Small intestine (tissue), 7 donors: ENCODE data around the gene STARD13. TPM values are rescaled to one million over a fixed set of nuclear protein-coding genes. Genes with fewer than 3 reads are reported as not detected.

Experiments used
- DNase-seq, 2 donors: peaks; one replicate each; pipeline versions ENCODE4 v3.0.0 to v3.0.0-alpha.2; 2013
- FAIRE-seq: peaks from 2 replicates; lab custom pipeline; 2012; peaks lifted over from hg19 to GRCh38; lab: Jason Lieb, UNC
- H3K27ac ChIP-seq, 3 donors: one replicate each; pipeline ENCODE4 v1.5.1; 2013; ENCODE audit warnings: low read length in 2 of 3, mild to moderate bottlenecking in 2 of 3, control low read depth in 1 of 3, inconsistent platforms in 1 of 3, low read depth in 1 of 3, moderate library complexity in 1 of 3
- H3K27me3 ChIP-seq, 3 donors: one replicate each; pipeline ENCODE4 v1.6.1; 2013; ENCODE audit warnings: low read length in 3 of 3, inconsistent platforms in 1 of 3; ENCODE audit not compliant: control insufficient read depth in 3 of 3, insufficient read depth in 3 of 3
- H3K36me3 ChIP-seq, 3 donors: one replicate each; pipeline ENCODE4 v1.6.1; 2013; ENCODE audit warnings: low read length in 3 of 3, inconsistent platforms in 1 of 3, low read depth in 1 of 3, mild to moderate bottlenecking in 1 of 3, moderate library complexity in 1 of 3; ENCODE audit not compliant: control insufficient read depth in 3 of 3, insufficient read depth in 2 of 3
- H3K4me1 ChIP-seq, 3 donors: one replicate each; pipeline ENCODE4 v1.6.1; 2013; ENCODE audit warnings: low read length in 2 of 3, inconsistent platforms in 1 of 3, low read depth in 1 of 3, mild to moderate bottlenecking in 1 of 3, moderate library complexity in 1 of 3; ENCODE audit not compliant: control insufficient read depth in 3 of 3, insufficient read depth in 2 of 3
- H3K4me3 ChIP-seq, 3 donors: one replicate each; pipeline ENCODE4 v1.5.1; 2013; ENCODE audit warnings: low read length in 3 of 3, control low read depth in 1 of 3, inconsistent platforms in 1 of 3, low read depth in 1 of 3, mild to moderate bottlenecking in 1 of 3, moderate library complexity in 1 of 3
- H3K9me3 ChIP-seq, 2 donors: one replicate each; pipeline ENCODE4 v1.6.1; 2013; ENCODE audit warnings: low read depth in 1 of 2, low read length in 1 of 2; ENCODE audit not compliant: control insufficient read depth in 2 of 2, insufficient read depth in 1 of 2
- WGBS, 3 donors: extraction: QIAGEN DNeasy Blood & Tissue Kit; methylation state at CpG; one replicate each; pipeline ENCODE4 v1.1.7; 2013; 5-methylcytosine and 5-hydroxymethylcytosine counted together
- polyA plus RNA-seq, 4 donors: library from polyadenylated mRNA; stranded (reverse) in 3 of 4; unstranded in 1 of 4; fragments of 200-250 nt in 3 of 4; fragments of 120-200 nt in 1 of 4; gene quantifications; one replicate each; pipeline versions ENCODE4 v1.2.1 to v1.2.3, GENCODE V29; 2013
- donor health status: healthy with polysubstance abuse.
- donor health status: control.
- donor health status: control.
- donor health status: Bipolar disorder and iron deficiency.
- donor health status: healthy.

Gene STARD13
- polyA plus RNA-seq, 4 donors, result 2.2 to 15.3 (median 5.0) TPM

GRCh38 chr13:33058776-33059327, 226.7 kb downstream of the STARD13 start:
- Histone ChIP-seq H3K9me3 (no peaks in the 10 kb centered on the region), H3K4me1 (no peaks in the 10 kb centered on the region), H3K4me3 (no peak overlapping the region), H3K36me3 (peaks cover 0 to 11% (median 0%) of the 10 kb centered on the region in 3 donors), H3K27me3 (no peaks in the 10 kb centered on the region), H3K27ac (no peak overlapping the region)
- FAIRE-seq (no peak), DNase-seq (no peak)
- WGBS, 3 donors, result 70 to 90% (median 85%) methylated on average over 3 of the region's 3 CpGs

GRCh38 chr13:33057019-33057780, 228.4 kb downstream of the STARD13 start:
- DNase-seq (peak in 1 of 2 donors; percentile 16), FAIRE-seq (no peak)
- no peak overlapping the region for H3K27ac ChIP-seq

GRCh38 chr13:33053397-33054066, 232.0 kb downstream of the STARD13 start:
- Histone ChIP-seq H3K9me3 (no peaks in the 10 kb centered on the region), H3K4me3 (no peak overlapping the region), H3K36me3 (peaks cover 0 to 4% (median 0%) of the 10 kb centered on the region in 3 donors), H3K4me1 (no peaks in the 10 kb centered on the region), H3K27me3 (no peaks in the 10 kb centered on the region), H3K27ac (no peak overlapping the region)
- WGBS, 3 donors, result 60 to 81% (median 67%) methylated on average over 7 of the region's 7 CpGs
- FAIRE-seq (no peak), DNase-seq (no peak)

More at GRCh38 chr13:33057019-33057780, 228.4 kb downstream of the STARD13 start:
- Histone ChIP-seq H3K36me3 (peaks cover 0 to 11% (median 0%) of the 10 kb centered on the region in 3 donors), H3K27me3 (no peaks in the 10 kb centered on the region), H3K9me3 (no peaks in the 10 kb centered on the region), H3K4me1 (no peaks in the 10 kb centered on the region), H3K4me3 (no peak overlapping the region)
- 65 to 72% (median 67%) methylated on average over 9 of the region's 9 CpGs for WGBS, 3 donors
